Suppressor macrophage treated with lipopolysaccharide for 1 hour (primary cell): ENCODE measurements around the gene ZNF318.
"Not testable (repeated sequence)": the region's sequence is repeated elsewhere in the genome, so short reads cannot be mapped to it uniquely, and the experiment has no call there.

Experiments used
- DNase-seq, 3 donors: peaks; one replicate each; pipeline ENCODE4 v3.0.0-alpha.2; 2020 to 2022

Gene ZNF318, protein sequence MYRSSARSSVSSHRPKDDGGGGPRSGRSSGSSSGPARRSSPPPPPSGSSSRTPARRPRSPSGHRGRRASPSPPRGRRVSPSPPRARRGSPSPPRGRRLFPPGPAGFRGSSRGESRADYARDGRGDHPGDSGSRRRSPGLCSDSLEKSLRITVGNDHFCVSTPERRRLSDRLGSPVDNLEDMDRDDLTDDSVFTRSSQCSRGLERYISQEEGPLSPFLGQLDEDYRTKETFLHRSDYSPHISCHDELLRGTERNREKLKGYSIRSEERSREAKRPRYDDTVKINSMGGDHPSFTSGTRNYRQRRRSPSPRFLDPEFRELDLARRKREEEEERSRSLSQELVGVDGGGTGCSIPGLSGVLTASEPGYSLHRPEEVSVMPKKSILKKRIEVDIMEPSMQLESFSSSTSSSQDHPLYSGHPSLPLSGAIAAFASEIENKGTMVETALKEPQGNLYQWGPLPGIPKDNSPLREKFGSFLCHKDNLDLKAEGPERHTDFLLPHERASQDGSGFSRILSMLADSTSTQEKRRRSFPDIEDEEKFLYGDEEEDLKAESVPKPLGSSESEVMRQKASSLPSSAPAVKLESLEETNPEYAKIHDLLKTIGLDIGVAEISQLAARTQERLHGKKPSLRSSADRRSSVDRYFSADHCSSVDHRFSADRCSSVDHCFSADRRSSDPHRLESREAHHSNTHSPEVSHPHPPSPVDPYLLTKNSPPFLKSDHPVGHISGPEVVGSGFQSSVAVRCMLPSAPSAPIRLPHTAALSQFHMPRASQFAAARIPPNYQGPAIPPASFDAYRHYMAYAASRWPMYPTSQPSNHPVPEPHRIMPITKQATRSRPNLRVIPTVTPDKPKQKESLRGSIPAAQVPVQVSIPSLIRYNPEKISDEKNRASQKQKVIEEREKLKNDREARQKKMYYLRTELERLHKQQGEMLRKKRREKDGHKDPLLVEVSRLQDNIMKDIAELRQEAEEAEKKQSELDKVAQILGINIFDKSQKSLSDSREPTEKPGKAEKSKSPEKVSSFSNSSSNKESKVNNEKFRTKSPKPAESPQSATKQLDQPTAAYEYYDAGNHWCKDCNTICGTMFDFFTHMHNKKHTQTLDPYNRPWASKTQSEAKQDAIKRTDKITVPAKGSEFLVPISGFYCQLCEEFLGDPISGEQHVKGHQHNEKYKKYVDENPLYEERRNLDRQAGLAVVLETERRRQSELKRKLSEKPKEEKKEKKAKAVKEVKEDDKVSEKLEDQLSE (N-terminal part only)

GRCh38 chr6:43369174-43370002 is at the start of gene ZNF318:
ZNF318 (minus strand) TSS chr6:43369647; CDS start chr6:43369365, 282 bp downstream.
- peak; percentile 98 to 99 (median 99) for DNase-seq

- DNase-seq: no peak
Measured at GRCh38 chr6:43416935-43417334, 47.5 kb upstream of the ZNF318 start.

- not testable (repeated sequence) for DNase-seq
Measured at GRCh38 chr6:43415275-43415674, 45.8 kb upstream of the ZNF318 start.

GRCh38 chr6:43413002-43413401 is 43.6 kb upstream of the ZNF318 start:
- DNase-seq: no peak

- no peak for DNase-seq
Measured at GRCh38 chr6:43412541-43412940, 43.1 kb upstream of the ZNF318 start.

DNA sequence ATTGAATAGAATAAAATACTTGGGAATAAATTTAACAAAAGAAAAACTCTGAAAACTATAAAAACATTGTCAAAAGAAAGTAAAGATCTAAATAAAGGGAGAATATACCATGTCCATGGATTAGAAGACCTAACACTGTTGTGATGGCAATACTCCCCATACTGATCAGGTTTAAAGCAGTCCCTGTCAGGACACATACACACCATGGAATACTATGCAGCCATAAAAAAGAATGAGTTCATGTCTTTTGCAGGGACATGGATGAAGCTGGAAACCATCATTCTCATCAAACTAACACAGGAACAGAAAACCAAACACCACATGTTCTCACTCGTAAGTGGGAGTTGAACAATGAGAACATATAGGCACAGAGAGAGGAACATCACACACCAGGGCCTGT is 41.3 kb upstream of the ZNF318 start:
- not testable (repeated sequence) for DNase-seq

DNA sequence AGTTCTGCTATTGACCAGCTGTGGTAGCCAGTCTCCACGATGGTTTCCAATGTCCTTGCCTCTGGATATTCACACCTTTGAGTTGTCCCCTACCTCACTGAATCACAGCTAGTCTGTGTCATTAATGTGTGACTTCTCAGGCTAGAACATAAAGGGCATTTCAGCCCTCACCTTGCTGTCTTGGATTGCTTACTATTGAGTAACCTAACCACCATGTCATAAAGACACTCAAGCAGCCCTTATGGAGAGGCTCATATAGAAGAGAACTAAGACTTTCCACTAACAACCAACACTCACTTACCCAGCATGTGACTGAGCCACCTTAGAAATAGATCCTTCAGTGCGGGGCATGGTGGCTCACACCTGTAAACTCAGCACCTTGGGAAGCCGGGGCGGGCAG is 38.8 kb upstream of the ZNF318 start:
- no peak for DNase-seq

GRCh38 chr6:43407296-43407695 is 37.8 kb upstream of the ZNF318 start:
- DNase-seq: no peak

- DNase-seq: peak in 2 of 3 donors; percentile 23 to 50
Measured at GRCh38 chr6:43405354-43405753, 35.9 kb upstream of the ZNF318 start.

DNA sequence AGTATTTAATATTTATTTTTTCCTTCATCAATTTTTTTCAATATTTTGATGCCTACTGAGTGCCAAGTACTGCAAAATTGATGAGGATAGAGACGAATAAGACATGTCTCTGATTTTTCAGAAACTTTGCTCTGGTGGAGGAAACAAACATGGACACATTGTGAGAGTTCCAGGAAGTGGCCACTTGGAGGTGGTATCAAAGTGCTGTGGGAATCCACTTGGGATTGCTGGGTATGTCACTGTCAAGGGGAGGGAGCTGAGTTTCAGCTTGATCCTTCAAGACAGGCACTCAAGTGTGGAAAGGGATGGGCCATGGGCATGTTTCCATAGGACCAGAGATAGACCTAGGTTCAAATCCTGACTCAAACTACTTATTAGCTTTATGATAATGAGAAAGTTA is 33.4 kb upstream of the ZNF318 start:
- DNase-seq: no peak

GRCh38 chr6:43401730-43402129 is 32.3 kb upstream of the ZNF318 start:
- DNase-seq: no peak

DNA sequence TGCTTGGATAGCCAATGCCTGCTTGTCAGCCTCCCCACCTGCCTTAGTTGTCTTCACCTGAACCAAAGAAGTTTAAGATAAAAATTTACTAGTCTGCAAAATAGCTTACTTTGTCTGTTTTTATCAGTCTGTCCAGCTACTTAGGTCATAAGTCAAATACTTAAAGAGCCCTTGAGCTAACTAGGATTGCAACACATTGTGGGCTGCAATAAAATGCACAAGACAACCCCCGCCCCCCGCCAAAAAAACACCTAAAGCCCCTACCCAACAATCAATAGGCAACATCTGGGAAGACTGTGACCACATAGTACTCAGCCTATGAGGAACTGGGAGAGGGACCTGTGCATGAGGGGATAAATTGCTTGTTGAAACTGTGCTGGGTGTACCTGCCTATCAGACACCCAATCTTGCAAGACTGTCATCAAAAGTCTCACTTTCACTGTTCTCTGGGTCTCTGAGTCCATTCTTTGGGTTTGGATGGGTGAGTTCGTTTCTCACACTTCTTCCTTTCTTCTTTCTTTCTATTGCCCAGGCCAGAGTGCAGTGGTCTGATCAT is 30.6 kb upstream of the ZNF318 start:
- no peak for DNase-seq

GRCh38 chr6:43396408-43397149 is 27.1 kb upstream of the ZNF318 start:
- DNase-seq: no peak

DNA sequence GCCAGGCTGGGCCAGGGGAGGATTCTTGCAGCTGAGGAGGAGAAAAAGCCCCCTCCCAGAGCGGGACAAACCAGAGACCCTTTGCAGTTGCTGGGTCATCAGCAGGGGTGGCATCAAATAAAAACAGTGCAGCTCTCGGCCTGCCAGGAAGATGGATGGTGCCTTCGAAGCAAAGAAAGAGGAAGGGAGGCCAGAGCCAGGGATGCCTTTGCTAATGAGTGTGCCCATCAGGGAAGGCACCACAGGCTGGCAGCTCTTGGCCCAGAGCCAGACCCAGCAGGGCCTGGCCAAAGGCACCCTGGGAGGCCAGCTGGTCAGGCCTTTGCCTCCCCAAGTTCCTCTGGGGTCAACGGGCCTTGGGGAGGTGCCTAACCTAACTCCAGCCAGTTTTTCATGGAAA is 26.3 kb upstream of the ZNF318 start:
- DNase-seq: peak in 2 of 3 donors; percentile 14 to 41

- no peak for DNase-seq
Measured at GRCh38 chr6:43394982-43395381, 25.5 kb upstream of the ZNF318 start.

GRCh38 chr6:43393602-43394001 is 24.2 kb upstream of the ZNF318 start:
- peak; percentile 38 to 49 (median 41) for DNase-seq

- DNase-seq: not testable (repeated sequence)
Measured at GRCh38 chr6:43393133-43393532, 23.7 kb upstream of the ZNF318 start.

DNA sequence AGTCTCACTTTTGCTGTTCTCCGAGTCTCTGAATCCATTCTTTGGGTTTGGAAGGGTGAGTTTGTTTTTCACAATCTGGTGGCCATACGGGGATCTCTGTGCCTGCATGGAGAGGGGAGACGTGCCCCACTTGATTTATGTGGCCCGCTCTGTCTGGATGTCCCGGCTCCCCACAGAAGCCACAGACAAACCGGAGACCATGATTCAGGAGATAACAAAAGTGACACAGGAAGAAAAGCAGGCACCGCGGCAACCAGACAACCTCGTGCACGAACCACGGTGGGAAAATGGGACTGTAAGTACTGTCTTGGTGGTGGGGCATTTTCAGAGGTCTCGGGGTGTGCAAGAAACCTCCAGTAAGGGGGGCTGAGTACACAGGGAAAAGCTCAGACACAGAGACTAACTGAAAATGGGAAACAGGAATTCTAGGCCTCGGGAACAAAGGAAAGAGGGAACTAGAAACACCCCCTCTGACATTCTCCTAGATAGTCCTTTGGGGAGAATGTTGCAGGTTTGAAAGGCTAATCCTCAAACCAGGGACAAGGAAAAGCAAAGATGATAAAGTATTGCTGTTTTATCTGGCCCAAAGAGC is 22.1 kb upstream of the ZNF318 start:
- no peak for DNase-seq

DNA sequence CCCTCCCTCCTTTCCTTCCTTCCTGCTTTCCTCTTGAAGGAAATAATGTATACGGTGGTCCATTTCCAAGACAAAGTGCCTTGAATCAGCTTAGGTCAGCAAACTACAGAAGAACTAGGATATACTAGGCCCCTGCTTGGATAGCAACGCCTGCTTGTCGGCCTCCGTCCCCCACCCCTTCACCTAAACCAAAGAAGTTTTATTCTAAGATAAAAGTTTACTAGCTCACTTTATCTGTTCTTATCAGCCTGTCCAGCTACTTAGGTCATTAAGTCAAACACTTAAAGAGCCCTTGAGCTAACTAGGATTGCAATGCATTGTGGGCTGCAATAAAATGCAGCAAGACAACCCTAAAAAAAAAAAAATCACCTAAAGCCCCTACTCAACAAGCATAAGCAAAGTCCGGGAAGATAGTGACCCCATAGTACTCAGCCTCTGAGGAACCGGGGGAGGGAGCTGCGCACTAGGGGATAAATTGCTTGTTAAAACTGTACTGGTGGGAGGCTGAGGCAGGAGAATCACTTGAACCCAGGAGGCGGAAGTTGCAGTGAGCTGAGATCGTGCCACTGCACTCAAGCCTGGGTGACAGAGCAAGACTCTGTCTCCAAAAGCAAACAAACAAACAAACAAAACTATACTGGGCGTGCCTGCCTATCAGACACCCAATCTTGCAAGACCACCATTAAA is 21.4 kb upstream of the ZNF318 start:
- DNase-seq: not testable (repeated sequence)

- DNase-seq: no peak
Measured at GRCh38 chr6:43389730-43390295, 20.4 kb upstream of the ZNF318 start.
